Activated T-cell treated with anti-CD3 and anti-CD28 coated beads, Interleukin-2, amount 50 U/mL, for 4 hours (primary cell): ENCODE results near the gene PTPN5. TPM values are rescaled to one million over a fixed set of nuclear protein-coding genes. Genes with fewer than 3 reads are reported as not detected.
"Not testable (repeated sequence)": the region's sequence is repeated elsewhere in the genome, so short reads cannot be mapped to it uniquely, and the experiment has no call there.

Experiments used
- ATAC-seq, 2 donors: fragments of 200-7000 bp; cut with Tn5 transposase; one replicate each; pipeline ENCODE4 v1.10.0; 2021
- DNase-seq: peaks from one replicate; pipeline ENCODE4 v3.0.0-alpha.2; 2020
- H3K27me3 Mint-ChIP-seq: one replicate; pipeline ENCODE4 v1.8.0; 2021; ENCODE audit warnings: low read depth, mixed read lengths
- H3K36me3 Mint-ChIP-seq: one replicate; pipeline ENCODE4 v1.8.0; 2022; ENCODE audit warnings: mixed read lengths; ENCODE audit not compliant: insufficient read depth
- H3K4me1 Mint-ChIP-seq: one replicate; pipeline ENCODE4 v1.8.0; 2021; ENCODE audit warnings: low read depth, mixed read lengths
- H3K4me3 Mint-ChIP-seq: one replicate; pipeline ENCODE4 v1.8.0; 2021; ENCODE audit warnings: mild to moderate bottlenecking, moderate library complexity, mixed read lengths
- H3K9me3 Mint-ChIP-seq: one replicate; pipeline ENCODE4 v1.8.0; 2021; ENCODE audit warnings: mixed read lengths
- total RNA-seq, 3 donors: library from RNA; stranded (reverse); gene quantifications; one replicate each; pipeline ENCODE4 v1.2.1, GENCODE V29; 2021

PTPN5 gene
- total RNA-seq, 3 donors from 2014 or later, result not detected

DNA sequence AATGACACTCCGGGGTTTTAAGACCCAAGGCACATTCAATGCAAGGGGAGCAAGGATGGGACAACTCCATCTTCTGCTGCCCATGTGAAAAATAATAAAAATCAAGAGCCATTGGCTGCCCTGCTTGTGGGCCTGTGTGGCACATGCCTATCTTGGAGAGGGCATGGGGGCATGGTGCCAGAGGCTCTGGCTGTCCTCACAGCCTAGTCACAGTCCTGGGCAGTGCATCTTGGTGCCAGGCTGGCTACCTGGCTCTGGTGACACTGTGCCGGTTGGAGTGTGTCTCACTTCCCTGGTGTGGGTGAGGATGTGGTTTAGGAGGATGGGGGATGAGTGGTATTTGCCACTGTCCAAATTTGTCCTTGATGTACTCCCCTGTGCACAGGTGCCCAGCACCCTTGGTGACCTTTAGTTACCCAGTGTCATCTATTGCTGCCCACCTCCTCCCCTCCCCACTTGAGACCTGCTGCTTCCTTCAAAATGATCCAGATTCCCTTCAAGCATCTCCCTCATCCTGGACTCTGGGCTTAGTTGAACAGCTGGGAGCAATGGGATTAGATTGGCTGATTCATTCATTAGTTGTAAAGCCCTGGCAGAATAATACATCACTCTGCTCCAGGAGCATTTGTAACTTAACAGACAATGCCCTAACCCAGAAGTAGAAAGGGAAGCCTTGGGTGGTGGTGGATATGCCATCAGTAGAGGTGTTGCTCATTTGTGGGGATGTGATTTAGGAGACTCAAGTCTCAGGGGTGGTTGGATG is 88.4 kb downstream of the PTPN5 start:
- no peaks in the 10 kb centered on the region for H3K36me3 Mint-ChIP-seq
- H3K27me3 Mint-ChIP-seq, result peaks cover 4% of the 10 kb centered on the region
- no peaks in the 10 kb centered on the region for H3K9me3 Mint-ChIP-seq
- DNase-seq, result no peak
- no peak overlapping the region for H3K4me3 Mint-ChIP-seq
- ATAC-seq, result no peak
- peaks cover 40% of the 10 kb centered on the region for H3K4me1 Mint-ChIP-seq

DNA sequence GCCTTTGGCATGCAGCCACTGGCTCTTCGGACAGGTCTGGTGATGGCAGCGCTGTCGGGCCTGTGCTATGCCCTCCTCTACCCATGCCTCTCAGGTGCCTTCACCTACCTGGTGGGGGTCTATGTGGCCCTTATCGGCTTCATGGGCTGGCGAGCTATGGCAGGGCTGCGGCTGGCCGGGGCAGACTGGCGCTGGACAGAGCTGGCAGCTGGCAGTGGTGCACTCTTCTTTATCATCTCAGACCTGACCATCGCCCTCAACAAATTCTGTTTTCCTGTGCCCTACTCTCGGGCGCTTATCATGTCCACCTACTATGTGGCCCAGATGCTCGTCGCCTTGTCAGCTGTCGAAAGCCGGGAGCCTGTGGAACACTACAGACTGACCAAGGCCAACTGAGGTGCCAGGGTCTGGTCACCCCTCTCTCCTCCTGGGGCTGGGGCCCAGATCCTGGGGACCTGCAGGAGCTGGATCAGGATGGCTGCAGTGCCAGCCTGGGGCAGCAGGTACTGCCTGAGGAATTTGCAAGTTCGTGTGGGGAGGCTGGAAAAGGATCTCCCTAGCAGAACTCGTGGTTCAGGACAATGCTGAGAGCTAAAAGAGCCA is 89.9 kb downstream of the PTPN5 start:
- no peak overlapping the region for H3K4me3 Mint-ChIP-seq
- H3K9me3 Mint-ChIP-seq, result no peaks in the 10 kb centered on the region
- no peaks in the 10 kb centered on the region for H3K36me3 Mint-ChIP-seq
- H3K4me1 Mint-ChIP-seq, result peaks cover 36% of the 10 kb centered on the region
- no peak for ATAC-seq
- no peak for DNase-seq
- H3K27me3 Mint-ChIP-seq, result peaks cover 4% of the 10 kb centered on the region

DNA sequence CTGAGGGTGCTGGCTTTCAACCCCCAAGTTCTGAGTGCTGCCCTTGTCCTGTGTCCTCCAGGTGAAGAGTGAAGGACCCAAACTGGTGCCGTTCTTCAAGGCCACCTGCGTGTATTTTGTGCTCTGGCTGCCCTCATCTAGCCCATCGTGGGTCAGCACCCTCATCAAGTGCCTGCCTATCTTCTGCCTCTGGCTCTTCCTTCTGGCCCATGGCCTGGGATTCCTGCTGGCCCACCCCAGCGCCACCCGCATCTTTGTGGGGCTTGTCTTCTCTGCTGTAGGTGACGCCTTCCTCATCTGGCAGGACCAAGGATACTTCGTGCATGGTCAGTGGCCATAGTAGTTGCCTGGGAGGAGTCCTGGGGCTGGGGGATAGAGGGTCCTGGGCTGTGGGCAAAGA is 90.7 kb downstream of the PTPN5 start:
- Mint-ChIP-seq H3K9me3 (no peaks in the 10 kb centered on the region), H3K4me1 (peaks cover 31% of the 10 kb centered on the region), H3K4me3 (no peak overlapping the region), H3K27me3 (peaks cover 4% of the 10 kb centered on the region), H3K36me3 (no peaks in the 10 kb centered on the region)
- DNase-seq, result no peak
- ATAC-seq, result no peak

DNA sequence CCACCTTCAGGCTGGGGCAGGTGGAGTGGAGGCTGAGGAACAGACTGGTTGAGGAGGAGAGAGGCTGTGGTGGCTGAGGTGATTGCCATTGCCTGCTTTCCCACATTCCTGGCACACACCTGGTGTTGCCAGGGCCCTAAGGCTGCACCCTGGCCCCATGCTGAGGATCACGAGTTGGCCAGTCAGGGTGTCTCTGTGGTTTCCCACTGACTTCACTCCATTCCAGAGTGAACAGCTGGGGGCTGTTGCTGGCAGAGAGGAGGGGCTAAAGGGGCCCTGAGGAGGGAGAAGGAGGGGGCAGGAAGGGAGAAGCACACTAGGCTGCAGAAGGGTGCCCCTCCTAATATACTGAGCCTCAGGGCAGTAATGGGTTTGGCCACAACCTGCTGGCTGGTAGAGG is 91.2 kb downstream of the PTPN5 start:
- H3K27me3 Mint-ChIP-seq, result peaks cover 4% of the 10 kb centered on the region
- H3K4me3 Mint-ChIP-seq, result peak overlapping the region; percentile 82

DNA sequence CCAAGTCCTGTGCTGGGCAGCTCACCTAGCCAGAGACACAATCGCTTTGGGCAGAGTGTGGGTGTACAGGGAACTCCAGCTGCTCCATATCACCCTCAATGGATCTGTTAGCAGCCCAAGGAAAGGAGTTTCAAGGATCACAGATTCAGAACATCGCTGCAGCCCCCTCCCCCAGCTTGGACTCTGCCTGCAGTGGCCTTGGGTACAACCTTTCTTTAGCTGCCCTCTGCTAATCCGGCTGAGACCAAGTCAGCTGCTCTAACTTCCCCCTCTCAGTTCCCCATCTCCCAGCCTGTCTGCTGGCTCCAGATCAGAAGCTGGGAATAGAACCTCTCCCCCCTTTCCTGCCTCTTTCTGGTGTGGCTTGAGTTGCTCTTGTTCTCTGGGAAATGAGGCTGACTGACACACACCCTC is 91.7 kb downstream of the PTPN5 start:
- ATAC-seq (no peak), DNase-seq (no peak)
- peak overlapping the region; percentile 82 for H3K4me3 Mint-ChIP-seq
- peaks cover 21% of the 10 kb centered on the region for H3K4me1 Mint-ChIP-seq
- H3K9me3 Mint-ChIP-seq, result no peaks in the 10 kb centered on the region
- H3K27me3 Mint-ChIP-seq, result peaks cover 2% of the 10 kb centered on the region
- no peaks in the 10 kb centered on the region for H3K36me3 Mint-ChIP-seq

More for the DNA sequence above, 91.2 kb downstream of the PTPN5 start:
- no peaks in the 10 kb centered on the region for H3K36me3 Mint-ChIP-seq
- no peak for ATAC-seq
- no peak for DNase-seq
- no peaks in the 10 kb centered on the region for H3K9me3 Mint-ChIP-seq
- H3K4me1 Mint-ChIP-seq, result peaks cover 27% of the 10 kb centered on the region

DNA sequence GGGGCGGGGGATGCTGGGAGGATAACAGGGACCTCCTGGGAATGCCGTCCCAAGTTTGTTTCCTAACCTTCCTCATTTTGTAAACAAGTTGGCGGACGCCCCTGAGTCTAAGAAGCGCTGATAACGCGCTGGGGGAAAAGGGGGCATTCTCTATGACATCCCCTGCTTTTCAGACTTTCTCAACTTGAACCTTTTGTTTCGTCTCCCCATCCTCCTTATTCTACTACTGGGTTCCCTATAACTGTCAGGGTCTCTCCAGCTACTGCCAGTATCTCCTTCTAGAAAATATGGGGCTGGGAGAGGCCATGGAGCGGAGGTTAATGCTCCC is 92.4 kb downstream of the PTPN5 start:
- Mint-ChIP-seq H3K36me3 (no peaks in the 10 kb centered on the region), H3K9me3 (no peaks in the 10 kb centered on the region)
- ATAC-seq, result no peak

DNA sequence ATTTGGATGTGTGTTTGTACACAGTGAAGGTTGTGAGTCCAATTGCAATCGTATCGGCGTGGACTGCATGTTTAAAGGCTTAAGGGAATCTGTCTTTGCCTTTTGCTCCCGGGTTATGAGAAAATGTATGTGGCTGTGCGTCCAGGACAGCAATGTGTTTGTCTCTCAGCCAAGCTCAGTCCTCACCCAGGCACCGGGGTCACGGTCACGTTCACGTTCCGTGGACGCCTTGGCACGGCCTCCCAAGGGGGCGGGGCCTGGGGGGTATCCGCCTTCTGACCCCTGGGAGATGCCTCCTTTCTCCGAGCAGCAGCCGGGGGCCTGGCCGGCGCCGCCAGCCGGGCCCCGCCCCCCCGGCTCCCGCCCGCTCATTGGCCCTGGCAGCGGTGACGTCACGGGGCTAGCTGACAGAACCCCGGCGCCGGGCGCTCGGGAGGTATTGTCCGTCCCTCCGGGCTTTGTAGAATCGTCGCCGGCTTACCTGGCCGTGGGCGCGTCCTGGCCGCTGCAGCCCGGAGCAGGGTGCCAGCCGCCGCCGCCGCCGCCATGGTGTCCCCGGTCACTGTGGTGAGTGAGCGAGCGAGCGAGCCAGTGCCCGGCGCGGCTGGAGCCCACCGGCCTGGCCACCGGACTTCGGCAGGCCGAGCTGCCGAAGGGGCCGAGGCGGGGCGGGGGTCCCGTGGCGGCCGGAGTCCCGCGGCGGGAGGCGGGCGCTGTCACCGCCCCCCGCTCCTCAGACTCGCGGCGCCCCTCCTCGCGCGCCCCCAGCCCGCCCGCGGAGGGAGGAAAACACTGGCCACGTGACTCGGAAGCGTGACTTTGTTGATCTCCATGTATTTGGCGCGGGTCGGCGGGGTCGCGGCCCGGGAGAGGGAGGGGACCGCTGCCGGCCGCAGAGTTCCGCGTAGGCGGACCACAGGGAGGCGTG is 93.0 kb downstream of the PTPN5 start, which contains the start of gene TMEM86A:
Gene TMEM86A, plus strand, starts transcription at position 439 of the 928 bp plus-strand sequence. Its CDS starts 108 bp downstream, at position 547.
- peaks cover 19% of the 10 kb centered on the region for H3K4me1 Mint-ChIP-seq
- no peaks in the 10 kb centered on the region for H3K36me3 Mint-ChIP-seq
- peak; percentile 88 for DNase-seq
- no peaks in the 10 kb centered on the region for H3K9me3 Mint-ChIP-seq
- peak; percentile 96 for ATAC-seq
- H3K27me3 Mint-ChIP-seq, result peaks cover 2% of the 10 kb centered on the region
- peak within 1 kb of the TSS; percentile 82 for H3K4me3 Mint-ChIP-seq

More for the DNA sequence above, 92.4 kb downstream of the PTPN5 start:
- no peak for DNase-seq
- H3K4me1 Mint-ChIP-seq, result peaks cover 19% of the 10 kb centered on the region
- peak overlapping the region; percentile 82 for H3K4me3 Mint-ChIP-seq
- peaks cover 2% of the 10 kb centered on the region for H3K27me3 Mint-ChIP-seq

DNA sequence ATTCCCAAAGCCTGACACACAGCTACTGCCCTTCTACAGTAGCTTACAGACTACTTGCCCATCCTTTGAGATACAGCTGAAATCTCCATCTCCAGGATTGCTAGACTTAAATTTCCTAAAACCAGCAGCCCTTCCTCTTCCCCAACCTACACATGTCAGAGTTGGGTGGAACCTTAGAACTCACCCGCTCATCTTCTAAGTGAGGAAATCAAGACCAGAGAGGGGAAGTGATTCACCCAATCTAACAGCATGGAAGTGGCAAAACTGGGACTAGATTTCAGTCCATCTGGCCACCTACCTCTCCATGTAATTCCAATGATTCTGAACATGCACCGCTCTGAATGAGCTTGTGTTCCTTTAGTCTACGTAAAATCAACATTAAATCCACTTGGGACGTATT is 94.0 kb downstream of the PTPN5 start:
- peaks cover 2% of the 10 kb centered on the region for H3K27me3 Mint-ChIP-seq
- no peak for DNase-seq
- no peaks in the 10 kb centered on the region for H3K36me3 Mint-ChIP-seq
- H3K4me1 Mint-ChIP-seq, result peaks cover 19% of the 10 kb centered on the region
- no peak for ATAC-seq
- no peak overlapping the region for H3K4me3 Mint-ChIP-seq
- no peaks in the 10 kb centered on the region for H3K9me3 Mint-ChIP-seq

DNA sequence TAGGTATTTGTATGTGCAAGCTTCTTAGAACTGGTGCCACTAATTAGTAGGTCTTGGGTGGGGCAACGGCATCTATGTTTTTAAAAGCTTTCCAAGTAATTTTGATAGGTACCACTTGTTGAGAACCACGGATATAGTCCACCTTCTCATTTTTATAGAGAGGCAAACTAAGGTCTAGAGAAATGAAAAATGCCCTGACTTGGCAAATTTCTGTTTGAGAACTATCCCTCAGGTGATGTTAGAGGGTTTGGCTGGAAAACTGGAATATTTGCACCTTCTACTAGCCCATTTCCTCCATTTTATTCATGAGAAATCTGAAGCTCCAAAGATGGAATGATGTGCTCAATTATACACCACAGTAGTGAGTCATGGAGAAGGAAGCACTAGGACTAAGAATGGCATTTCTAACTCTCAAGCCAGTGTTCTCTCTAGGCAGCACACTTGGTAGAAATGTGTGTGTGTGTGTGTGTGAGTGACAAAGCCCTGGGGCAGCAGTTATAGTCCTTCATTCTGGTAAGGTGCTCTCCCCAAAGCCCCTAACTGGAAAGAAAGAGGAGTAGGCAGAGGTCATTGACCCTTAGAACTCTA is 94.9 kb downstream of the PTPN5 start:
- no peak for DNase-seq
- H3K4me1 Mint-ChIP-seq, result peaks cover 19% of the 10 kb centered on the region
- no peak overlapping the region for H3K4me3 Mint-ChIP-seq
- H3K9me3 Mint-ChIP-seq, result no peaks in the 10 kb centered on the region
- no peak for ATAC-seq
- no peaks in the 10 kb centered on the region for H3K36me3 Mint-ChIP-seq
- H3K27me3 Mint-ChIP-seq, result peaks cover 2% of the 10 kb centered on the region

DNA sequence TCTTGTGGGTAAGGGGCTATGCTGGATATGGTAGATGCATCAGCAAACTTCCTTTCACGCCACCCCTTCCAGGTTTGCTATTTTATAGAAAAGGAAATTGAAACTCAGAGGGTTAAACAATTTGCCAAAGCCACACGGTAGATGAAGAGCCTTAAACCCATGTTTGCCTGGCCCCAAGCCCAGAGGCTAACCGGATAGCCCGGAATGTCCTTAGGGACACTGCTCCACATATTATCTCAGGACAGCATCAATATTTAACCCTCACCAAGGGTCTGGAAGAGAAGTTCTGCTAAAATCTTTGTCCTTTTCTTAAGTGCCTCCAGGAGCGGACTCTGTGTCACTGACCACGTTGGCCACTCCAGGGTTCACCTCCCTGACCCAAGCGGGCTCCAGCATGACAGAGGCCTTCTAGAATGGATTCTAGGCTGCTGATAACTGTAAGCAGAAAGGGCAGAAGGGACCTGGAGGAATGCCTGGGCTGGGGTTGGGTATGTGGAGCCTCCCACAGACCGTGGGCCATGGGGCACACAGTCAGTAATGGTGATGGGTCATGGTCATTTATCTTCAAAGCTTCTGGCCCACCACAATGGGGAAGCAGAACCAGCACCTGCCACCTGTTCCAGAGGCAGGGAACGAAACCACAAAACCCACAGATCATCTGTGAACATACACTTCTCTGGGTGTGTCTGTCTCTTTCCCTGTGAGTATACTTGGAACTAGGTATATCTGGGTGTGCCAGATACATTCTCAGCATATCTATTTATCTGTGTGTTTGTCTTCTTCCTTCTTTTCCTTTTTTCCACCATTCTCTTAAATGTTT is 98.4 kb downstream of the PTPN5 start:
- ATAC-seq, result no peak
- Mint-ChIP-seq H3K36me3 (no peaks in the 10 kb centered on the region), H3K4me1 (peaks cover 3% of the 10 kb centered on the region), H3K27me3 (no peaks in the 10 kb centered on the region), H3K9me3 (no peaks in the 10 kb centered on the region), H3K4me3 (no peak overlapping the region)
- no peak for DNase-seq

DNA sequence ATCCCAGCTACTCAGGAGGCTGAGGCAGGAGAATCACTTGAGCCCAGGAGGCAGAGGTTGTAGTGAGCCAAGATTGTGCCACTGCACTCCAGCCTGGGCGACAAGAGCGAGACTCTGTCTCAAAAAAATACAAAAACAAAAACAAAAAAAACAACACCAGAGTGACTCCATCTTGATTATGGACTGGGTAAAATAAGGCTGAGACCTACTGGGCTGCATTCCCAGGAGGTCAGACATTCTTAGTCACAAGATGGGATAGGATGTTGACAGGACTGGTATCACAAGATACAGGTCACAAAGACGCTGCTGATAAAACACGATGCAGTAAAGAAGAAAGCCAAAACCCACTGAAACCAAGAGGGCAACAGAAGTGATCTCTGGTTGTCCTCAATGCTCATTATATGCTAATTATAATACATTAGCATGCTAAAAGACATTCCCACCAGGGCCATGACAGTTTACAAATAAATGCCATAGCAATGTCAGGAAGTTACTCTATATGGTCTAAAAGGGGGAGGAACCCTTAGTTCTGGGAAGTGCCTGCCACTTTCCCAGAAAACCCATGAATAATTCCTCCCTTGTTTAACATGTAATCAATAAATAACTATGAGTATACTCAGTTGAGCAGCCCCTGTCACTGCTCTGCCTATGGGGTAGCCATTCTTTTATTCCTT is 100.0 kb downstream of the PTPN5 start:
- not testable (repeated sequence) for ATAC-seq, H3K4me3 Mint-ChIP-seq, H3K9me3 Mint-ChIP-seq, H3K36me3 Mint-ChIP-seq, H3K27me3 Mint-ChIP-seq, DNase-seq, H3K4me1 Mint-ChIP-seq

DNA sequence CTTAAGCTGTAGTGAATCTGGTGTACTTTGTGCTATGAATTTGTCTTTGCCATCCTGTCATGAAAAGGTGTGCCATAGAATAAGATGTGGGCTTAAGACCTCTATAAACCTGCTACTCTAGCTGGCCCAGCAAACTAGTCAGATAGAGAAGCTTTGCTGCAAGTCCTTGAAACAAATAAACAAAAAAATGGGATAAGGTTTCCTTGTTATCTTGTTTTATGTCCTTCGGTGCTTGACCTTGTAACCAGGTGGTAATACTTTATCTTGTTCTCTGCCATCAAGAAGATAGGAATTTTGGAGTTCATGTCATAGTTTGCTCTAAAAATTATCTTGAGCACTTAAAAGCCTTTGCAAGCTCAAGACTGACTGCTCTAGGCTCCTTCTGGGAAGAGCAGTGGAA is 107.3 kb downstream of the PTPN5 start:
- H3K36me3 Mint-ChIP-seq, result no peaks in the 10 kb centered on the region
- no peak for DNase-seq
- H3K4me1 Mint-ChIP-seq, result peaks cover 4% of the 10 kb centered on the region
- no peaks in the 10 kb centered on the region for H3K9me3 Mint-ChIP-seq
- no peak for ATAC-seq
- H3K27me3 Mint-ChIP-seq, result no peaks in the 10 kb centered on the region
- H3K4me3 Mint-ChIP-seq, result no peak overlapping the region

DNA sequence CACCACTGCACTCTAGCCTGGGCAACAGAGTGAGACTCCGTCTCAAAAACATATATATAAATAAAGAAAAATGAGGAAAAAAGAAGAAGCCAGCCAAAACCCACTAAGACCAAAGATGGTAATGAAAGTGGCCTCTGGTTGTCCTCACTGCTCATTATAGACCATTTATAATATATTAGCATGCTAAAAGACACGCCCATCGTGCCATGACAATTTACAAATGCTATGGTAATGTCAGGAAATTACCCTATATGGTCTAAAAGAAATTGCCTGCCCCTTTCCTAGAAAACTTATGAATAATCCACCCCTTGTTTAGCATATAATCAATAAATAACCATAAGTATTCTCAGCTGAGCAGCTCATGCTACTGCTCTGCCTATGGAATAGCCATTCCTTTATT is 109.1 kb downstream of the PTPN5 start:
- Mint-ChIP-seq H3K4me3 (no peak overlapping the region), H3K36me3 (no peaks in the 10 kb centered on the region), H3K9me3 (no peaks in the 10 kb centered on the region), H3K27me3 (no peaks in the 10 kb centered on the region), H3K4me1 (peaks cover 5% of the 10 kb centered on the region)
- no peak for DNase-seq
- ATAC-seq, result no peak
